BJ (cell line): ENCODE data around the gene TTPAL. TPM values are rescaled to one million over a fixed set of nuclear protein-coding genes. Genes with fewer than 3 reads are reported as not detected.
A peak's percentile ranks its signal among the peaks of the same experiment; 100 is the strongest.

ENCODE experiments used
- CTCF ChIA-PET: fragments of 350-600 bp; formaldehyde crosslinking; extraction: SDS; loops from one replicate; lab custom pipeline; 2021; ENCODE audit warnings: antibody characterized with exemption, inconsistent platforms; lab: Yijun Ruan, JAX
- POLR2A ChIA-PET: fragments of 300-600 bp; sonication (Branson Sonifier 250); formaldehyde crosslinking; extraction: SDS; loops from one replicate; lab custom pipeline; 2021; ENCODE audit warnings: antibody characterized with exemption; lab: Charles Lee
- DNase-seq: peaks from one replicate; pipeline ENCODE4 v3.0.0-alpha.2; 2011; ENCODE audit warnings: low read depth
- H3K27me3 ChIP-seq: 2 replicates; pipeline ENCODE4 v1.6.0; 2011; ENCODE audit warnings: low read length; ENCODE audit not compliant: control insufficient read depth, insufficient read depth
- H3K36me3 ChIP-seq: 2 replicates; pipeline ENCODE4 v1.5.1; 2011; ENCODE audit warnings: low read length; ENCODE audit not compliant: control insufficient read depth, insufficient read depth
- H3K4me3 ChIP-seq: 2 replicates; pipeline ENCODE4 v1.5.1; 2011; ENCODE audit warnings: low read depth, mild to moderate bottlenecking, control low read depth, low read length
- CTCF ChIP-seq: IDR thresholded peaks from 2 replicates; pipeline ENCODE4 v1.5.1; 2011; ENCODE audit warnings: low read depth, mild to moderate bottlenecking, control low read depth, inconsistent platforms, low read length, moderate library complexity; ENCODE audit not compliant: insufficient read depth
- polyA minus RNA-seq: library from RNA; depleted of rRNA, polyadenylated mRNA; stranded (reverse); fragments of >200 nt; gene quantifications from 2 replicates; pipeline ENCODE4 v1.2.3, GENCODE V29; 2011; rRNA and poly(A)+ RNA removed
- polyA plus RNA-seq: library from polyadenylated mRNA; depleted of rRNA; stranded (reverse); fragments of >200 nt; gene quantifications from 2 replicates; pipeline ENCODE4 v1.2.3, GENCODE V29; 2011; rRNA removed

Gene TTPAL
- polyA plus RNA-seq (9.4 and 13.8 TPM in 2 replicates), polyA minus RNA-seq (18.0 and 20.6 TPM in 2 replicates)

GRCh38 chr20:44475694-44476560, at the start of gene TTPAL:
Gene TTPAL, plus strand, starts transcription at chr20:44475874. Its CDS starts 4,126 bp downstream, at chr20:44480000.
- ChIA-PET CTCF (interaction anchor here (0.6 to 3.0 kb wide), 8 partner anchors 12 to 207 kb away, joined by 3 to 16 read pairs (median 3); no protein-coding TSS in a partner anchor), POLR2A (no interaction called here)
- peak; percentile 54 for TF ChIP-seq CTCF

GRCh38 chr20:44425923-44426322, 49.8 kb upstream of the TTPAL start:
- POLR2A ChIA-PET: no interaction called here
- DNase-seq: no peak
- no peaks in the 10 kb centered on the region for H3K36me3 ChIP-seq
- no peaks in the 10 kb centered on the region for H3K27me3 ChIP-seq
- H3K4me3 ChIP-seq: no peak overlapping the region
- CTCF ChIA-PET: no interaction called here
- no peak for TF ChIP-seq CTCF

More at GRCh38 chr20:44475694-44476560, at the start of gene TTPAL:
- H3K4me3 ChIP-seq: peak within 1 kb of the TSS; percentile 68
- peak; percentile 19 for DNase-seq
- no peaks in the 10 kb centered on the region for H3K27me3 ChIP-seq
- peaks cover 2% of the 10 kb centered on the region for H3K36me3 ChIP-seq

GRCh38 chr20:44426879-44427790, 48.5 kb upstream of the TTPAL start:
- ChIA-PET CTCF (interaction anchor here (0.6 to 1.3 kb wide), 2 partner anchors 10 to 247 kb away, joined by 4 to 5 read pairs; no protein-coding TSS in a partner anchor), POLR2A (no interaction called here)
- TF ChIP-seq CTCF: no peak
- Histone ChIP-seq H3K27me3 (no peaks in the 10 kb centered on the region; the same call in 1 of the 2 replicates), H3K4me3 (no peak overlapping the region), H3K36me3 (no peaks in the 10 kb centered on the region)
- DNase-seq: no peak

GRCh38 chr20:44427804-44428173, 47.9 kb upstream of the TTPAL start:
- TF ChIP-seq CTCF: no peak
- no peaks in the 10 kb centered on the region; the same call in 1 of the 2 replicates for H3K27me3 ChIP-seq
- ChIA-PET CTCF (interaction anchor here (1.3 kb wide), 1 partner anchor 9 kb away, joined by 4 read pairs; no protein-coding TSS in a partner anchor), POLR2A (no interaction called here)
- H3K4me3 ChIP-seq: no peak overlapping the region
- no peaks in the 10 kb centered on the region for H3K36me3 ChIP-seq
- no peak for DNase-seq
